ENCODE measurements around the gene MTG1. TPM values are rescaled to one million over a fixed set of nuclear protein-coding genes. Genes with fewer than 3 reads are reported as not detected.

MTG1 gene
- total RNA-seq, 2 donors from 2014 or later = 9.9 to 15.1 TPM

- Histone ChIP-seq H3K27me3 (no peaks in the 10 kb centered on the region), H3K9me3 (no peaks in the 10 kb centered on the region), H3K36me3 (peaks cover 63% of the 10 kb centered on the region), H3K4me1 (peaks cover 0 to 20% of the 10 kb centered on the region in 2 donors), H3K27ac (no peak overlapping the region), H3K4me3 (no peak overlapping the region)
- TF ChIP-seq CTCF (IDR thresholded peaks at IDR 0.05) = no peak
- no peak for DNase-seq (ENCODE audit: low spot score)
These were observed 4.0 kb downstream of the MTG1 start for GRCh38 chr10:133397938-133398337.

GRCh38 chr10:133399123-133399601 is 5.2 kb downstream of the MTG1 start:
- no peak for DNase-seq (ENCODE audit: low spot score)
- Histone ChIP-seq H3K27ac (no peak overlapping the region), H3K4me3 (no peak overlapping the region), H3K9me3 (no peaks in the 10 kb centered on the region), H3K27me3 (no peaks in the 10 kb centered on the region), H3K36me3 (peaks cover 70% of the 10 kb centered on the region), H3K4me1 (peaks cover 0 to 15% of the 10 kb centered on the region in 2 donors)
- no peak for TF ChIP-seq CTCF (IDR thresholded peaks at IDR 0.05)

GRCh38 chr10:133400624-133401424 is 6.9 kb downstream of the MTG1 start:
- Histone ChIP-seq H3K4me1 (peaks cover 0 to 5% of the 10 kb centered on the region in 2 donors), H3K27me3 (no peaks in the 10 kb centered on the region), H3K4me3 (no peak overlapping the region), H3K27ac (no peak overlapping the region), H3K36me3 (peaks cover 68% of the 10 kb centered on the region), H3K9me3 (no peaks in the 10 kb centered on the region)
- DNase-seq (ENCODE audit: low spot score) = no peak
- TF ChIP-seq CTCF (IDR thresholded peaks at IDR 0.05) = no peak

GRCh38 chr10:133401500-133401899 is 7.5 kb downstream of the MTG1 start:
- Histone ChIP-seq H3K9me3 (no peaks in the 10 kb centered on the region), H3K36me3 (peaks cover 67% of the 10 kb centered on the region), H3K27me3 (no peaks in the 10 kb centered on the region), H3K4me3 (no peak overlapping the region), H3K27ac (no peak overlapping the region), H3K4me1 (no peaks in the 10 kb centered on the region)
- no peak for TF ChIP-seq CTCF (IDR thresholded peaks at IDR 0.05)
- no peak for DNase-seq (ENCODE audit: low spot score)

GRCh38 chr10:133401981-133402725 is 8.2 kb downstream of the MTG1 start:
- no peak for TF ChIP-seq CTCF (IDR thresholded peaks at IDR 0.05)
- Histone ChIP-seq H3K4me1 (no peaks in the 10 kb centered on the region), H3K9me3 (no peaks in the 10 kb centered on the region), H3K36me3 (peaks cover 67% of the 10 kb centered on the region), H3K4me3 (no peak overlapping the region), H3K27ac (no peak overlapping the region), H3K27me3 (no peaks in the 10 kb centered on the region)
- DNase-seq (ENCODE audit: low spot score) = no peak
